ENCODE results near the gene PARD3B.

Gene PARD3B

DNA sequence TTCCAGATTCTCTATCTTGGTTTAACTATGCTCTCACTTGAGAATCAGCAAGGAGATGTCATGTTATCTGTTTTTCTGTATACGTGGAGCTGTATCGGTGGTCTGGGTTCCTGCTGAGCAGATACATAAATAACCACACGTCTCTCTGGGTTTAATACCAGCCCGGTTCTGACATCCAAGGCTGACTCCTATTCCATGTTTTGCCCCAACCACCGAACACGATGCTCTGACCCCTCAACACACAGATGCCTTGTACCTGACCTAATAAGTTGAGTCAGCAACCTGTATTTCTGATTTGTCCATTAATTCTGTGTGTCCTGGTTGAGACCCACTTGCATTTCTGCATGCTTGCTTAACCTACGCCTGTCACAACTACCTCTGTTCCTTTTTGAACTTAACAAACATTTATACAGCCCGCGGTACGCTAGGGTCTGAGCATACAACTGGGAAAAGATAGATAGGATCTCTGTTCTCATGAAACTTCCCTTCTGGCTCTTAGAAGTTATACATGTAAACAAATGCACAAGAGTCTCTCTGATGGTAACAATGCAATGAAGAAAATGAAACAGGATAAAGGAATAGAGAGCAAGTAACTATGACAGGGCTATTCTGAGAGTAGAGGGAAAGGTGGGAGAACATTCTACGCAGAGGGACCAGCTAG lies 480.4 kb downstream of the PARD3B start:
- no peak for DNase-seq

DNA sequence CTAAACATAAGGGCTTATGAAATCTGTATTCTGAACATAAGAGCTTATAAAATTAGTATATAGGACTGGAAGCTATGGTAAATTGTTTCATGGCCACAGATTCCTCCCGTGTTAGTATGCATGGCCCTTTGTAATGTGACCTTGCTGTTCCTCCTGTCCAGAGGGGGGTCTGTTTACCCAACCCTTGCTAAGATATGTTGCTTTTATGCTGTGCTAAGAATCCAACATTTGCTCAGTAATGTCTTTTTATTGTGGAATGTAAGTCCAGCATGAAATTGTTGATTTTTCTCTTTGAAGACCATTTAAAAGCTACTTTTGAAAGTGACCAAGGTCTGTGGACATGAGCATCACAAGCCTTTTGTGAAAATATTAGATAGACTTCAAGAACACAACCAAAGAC lies 485.4 kb downstream of the PARD3B start:
- no peak for DNase-seq

- DNase-seq: no peak
Observed at GRCh38 chr2:205032093-205032551, 486.8 kb downstream of the PARD3B start.

- no peak for DNase-seq
Observed at GRCh38 chr2:205033431-205033830, 488.2 kb downstream of the PARD3B start.

GRCh38 chr2:205034034-205034433 lies 488.8 kb downstream of the PARD3B start:
- DNase-seq: no peak

DNA sequence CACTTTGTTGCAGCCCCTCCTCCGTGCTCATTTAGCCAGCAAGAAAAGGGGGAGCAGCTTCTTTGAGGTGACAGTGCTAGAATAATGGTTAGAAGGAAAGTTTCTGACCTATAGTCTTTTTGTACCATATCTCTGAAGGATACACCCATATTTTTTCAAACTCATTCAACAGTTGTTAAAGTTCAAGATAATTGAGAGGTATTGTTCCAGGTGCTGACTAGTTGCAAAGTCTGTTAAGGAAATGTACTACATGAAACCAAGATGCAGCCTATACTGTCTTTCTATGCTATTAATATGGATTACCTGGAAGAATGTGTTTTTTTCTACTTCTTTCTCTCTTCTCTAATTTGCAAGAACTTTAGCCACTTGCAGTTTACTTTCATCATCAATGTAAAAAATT lies 495.0 kb downstream of the PARD3B start:
- DNase-seq: no peak

DNA sequence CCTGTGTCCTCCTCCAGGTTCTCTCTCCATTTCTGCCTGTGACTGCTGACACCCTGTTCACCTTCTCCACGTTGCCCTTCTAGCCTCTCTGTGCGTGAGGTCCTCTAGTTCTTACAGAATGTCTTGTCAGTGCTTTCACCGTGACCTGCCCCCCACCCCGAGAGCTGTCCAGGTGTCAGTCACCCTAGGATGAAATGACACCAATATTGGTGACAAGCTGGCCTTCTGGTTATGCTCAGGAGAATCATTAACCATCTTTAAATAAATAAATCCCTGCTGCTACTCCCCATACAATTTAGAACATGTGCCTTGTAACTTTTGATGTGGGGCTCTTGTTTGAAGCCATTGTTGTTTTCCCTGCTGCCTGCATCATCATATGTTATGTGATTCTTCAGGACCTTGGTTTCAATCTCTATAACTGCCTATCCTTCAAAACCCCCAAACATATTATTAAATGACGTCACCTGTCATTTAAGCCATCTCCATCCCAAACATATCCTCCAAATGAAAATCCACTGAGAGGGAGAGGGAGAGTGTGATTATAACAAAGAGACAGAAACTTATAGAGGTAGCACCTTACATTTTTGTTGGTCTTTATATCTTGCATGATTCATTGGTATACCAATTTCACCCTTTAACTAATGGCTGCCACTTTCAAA lies 496.3 kb downstream of the PARD3B start:
- DNase-seq: no peak

GRCh38 chr2:205043285-205043684 lies 498.0 kb downstream of the PARD3B start:
- DNase-seq: no peak

GRCh38 chr2:205045706-205046105 lies 500.4 kb downstream of the PARD3B start:
- no peak for DNase-seq

DNA sequence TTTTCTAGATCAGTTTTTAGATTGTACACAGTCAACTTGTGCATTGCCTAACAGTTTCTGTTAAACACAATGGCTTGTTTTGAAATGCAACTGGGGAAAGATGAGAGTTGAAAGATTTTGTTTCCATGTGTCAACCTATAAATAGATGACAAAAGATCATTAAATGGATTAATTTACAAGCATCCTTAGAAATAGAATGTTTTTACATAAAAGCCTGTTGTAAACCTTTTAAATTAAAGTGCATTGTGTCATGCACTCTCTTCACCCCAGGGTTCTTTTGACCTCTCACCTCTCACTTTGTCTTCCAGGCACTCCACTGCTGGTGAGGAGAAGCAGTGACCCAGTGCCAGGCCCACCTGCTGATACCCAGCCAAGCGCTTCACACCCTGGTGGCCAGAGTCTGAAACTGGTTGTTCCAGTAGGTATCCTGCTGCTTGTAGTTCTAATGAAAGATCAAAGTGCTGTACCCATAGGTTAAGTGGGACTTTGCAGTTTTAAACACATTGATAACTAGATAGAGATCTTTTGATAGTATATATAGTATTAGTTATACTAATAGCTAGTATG lies 502.1 kb downstream of the PARD3B start:
- DNase-seq: no peak

DNA sequence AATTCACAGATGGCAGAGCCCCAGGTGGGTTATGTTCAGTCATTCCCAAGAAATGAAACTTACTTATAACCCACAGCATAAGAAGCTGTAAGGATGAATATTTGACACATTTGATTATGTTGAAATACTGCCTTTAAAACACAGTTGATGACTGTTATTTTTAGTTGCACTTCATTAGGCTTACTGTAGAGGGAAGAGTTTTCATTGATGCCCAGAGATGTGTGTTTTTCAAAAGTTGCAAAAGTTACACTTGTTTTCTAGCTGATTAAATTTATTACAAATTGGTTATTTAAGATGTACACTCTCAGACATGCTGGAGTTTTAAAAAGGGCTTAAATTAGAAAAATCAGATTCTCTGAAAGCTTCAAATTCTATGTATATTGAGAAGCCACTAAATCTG lies 506.1 kb downstream of the PARD3B start:
- DNase-seq: no peak

GRCh38 chr2:205052781-205053180 lies 507.5 kb downstream of the PARD3B start:
- no peak for DNase-seq

DNA sequence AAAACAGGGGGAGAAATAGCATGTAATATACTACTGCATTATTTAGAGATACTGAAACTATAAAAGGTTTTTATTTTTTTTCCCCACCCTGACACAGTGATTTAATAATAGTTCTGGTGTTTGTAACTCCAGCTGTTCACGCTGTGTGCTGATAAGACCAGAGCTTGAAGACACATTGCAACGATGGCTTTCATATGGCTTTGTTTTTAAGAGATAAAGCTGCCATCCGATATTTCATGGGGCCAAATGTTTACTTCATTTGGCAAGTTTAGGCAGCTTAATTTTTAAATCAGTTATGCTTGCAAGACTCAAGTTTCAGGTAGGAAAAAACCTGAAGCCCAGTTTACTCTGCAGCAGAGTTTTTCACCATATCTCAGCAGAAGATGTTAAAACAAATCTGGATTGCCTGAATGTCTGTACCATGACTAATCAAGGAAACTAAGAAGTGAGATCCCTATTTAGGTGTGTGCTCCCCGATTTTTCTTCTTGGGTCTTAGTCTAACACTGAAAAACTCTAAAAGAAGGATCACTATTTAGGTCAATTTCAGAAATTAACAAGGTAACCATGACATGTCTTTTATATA lies 508.6 kb downstream of the PARD3B start:
- no peak for DNase-seq

GRCh38 chr2:205054789-205055188 lies 509.5 kb downstream of the PARD3B start:
- no peak for DNase-seq

GRCh38 chr2:205055251-205055650 lies 510.0 kb downstream of the PARD3B start:
- no peak for DNase-seq

DNA sequence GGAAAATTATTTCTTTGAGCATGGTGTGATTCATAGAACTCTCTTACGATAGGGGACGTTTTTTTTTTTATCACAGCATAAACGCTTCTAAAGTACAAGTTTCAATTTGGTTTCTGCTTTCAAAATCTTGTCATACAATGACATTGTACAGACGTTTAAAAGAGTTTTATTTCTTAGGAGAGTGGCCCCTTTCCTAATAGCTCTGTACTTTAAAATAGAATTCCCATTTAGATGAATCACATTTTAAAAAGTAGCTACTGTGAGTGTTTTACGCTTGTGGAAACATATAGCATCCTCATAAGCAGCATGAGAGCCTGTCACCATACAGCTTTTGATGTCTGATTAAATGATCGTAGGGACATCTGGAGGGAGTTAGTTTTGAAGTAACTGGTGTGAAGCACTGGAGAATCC lies 510.9 kb downstream of the PARD3B start:
- no peak for DNase-seq

- DNase-seq: peak; percentile 1 to 40 (median 6)
Observed at GRCh38 chr2:205058409-205058808, 513.1 kb downstream of the PARD3B start.

- DNase-seq: no peak
Observed at GRCh38 chr2:205060269-205060668, 515.0 kb downstream of the PARD3B start.

- DNase-seq: no peak
Observed at GRCh38 chr2:205066081-205066480, 520.8 kb downstream of the PARD3B start.

DNA sequence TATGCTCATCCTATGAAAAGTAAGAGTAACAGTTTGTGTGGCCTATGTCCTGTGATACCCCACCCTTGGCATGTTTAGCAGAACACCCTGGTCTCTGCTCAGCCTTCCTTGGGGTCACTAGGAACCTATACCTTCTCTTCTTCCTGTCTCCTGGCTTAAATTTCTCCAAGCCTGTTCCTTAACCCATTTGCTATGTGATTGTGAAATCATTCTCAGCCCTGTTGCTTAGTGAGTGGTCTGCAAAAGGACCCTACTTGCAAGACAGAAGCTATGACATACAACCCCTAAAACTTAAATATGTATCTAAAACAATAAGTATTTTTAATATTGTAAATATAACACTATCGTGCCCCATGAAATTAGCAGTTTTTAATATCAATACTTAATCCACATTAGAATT lies 524.7 kb downstream of the PARD3B start:
- DNase-seq: no peak

GRCh38 chr2:205070889-205071288 lies 525.6 kb downstream of the PARD3B start:
- DNase-seq: no peak

GRCh38 chr2:205073433-205074020 lies 528.3 kb downstream of the PARD3B start:
- DNase-seq: no peak

- DNase-seq: no peak
Observed at GRCh38 chr2:205076405-205076804, 531.1 kb downstream of the PARD3B start.

DNA sequence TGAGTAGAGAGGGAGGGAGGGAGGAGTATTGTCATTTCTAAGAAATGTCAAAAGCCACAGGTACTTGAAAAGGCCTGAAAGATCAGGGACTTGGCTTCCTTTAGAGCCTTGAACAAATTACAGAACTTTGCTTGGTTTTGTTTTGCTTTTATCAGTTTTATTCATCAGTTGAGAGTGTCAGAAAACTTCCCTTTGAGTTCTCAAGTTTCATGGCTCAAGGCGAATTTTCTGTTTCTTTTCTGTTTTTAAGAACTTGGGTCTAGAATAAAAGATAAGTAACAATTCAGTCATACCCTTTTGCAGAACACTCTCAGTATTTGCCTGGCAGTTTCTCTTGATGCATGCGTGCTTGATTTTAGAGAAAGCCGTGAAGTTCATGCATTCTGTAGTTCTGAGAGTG lies 531.9 kb downstream of the PARD3B start:
- no peak for DNase-seq
